GM21526 (cell line): ENCODE measurements around the gene SULT1C2.

Experiments used
- ATAC-seq: cut with Tn5 transposase; IDR thresholded peaks from one replicate; pipeline ENCODE4 v1.9.1; 2021; ENCODE audit warnings: moderate library complexity; ENCODE audit not compliant: unreplicated experiment, low FRiP score

SULT1C2 gene

DNA sequence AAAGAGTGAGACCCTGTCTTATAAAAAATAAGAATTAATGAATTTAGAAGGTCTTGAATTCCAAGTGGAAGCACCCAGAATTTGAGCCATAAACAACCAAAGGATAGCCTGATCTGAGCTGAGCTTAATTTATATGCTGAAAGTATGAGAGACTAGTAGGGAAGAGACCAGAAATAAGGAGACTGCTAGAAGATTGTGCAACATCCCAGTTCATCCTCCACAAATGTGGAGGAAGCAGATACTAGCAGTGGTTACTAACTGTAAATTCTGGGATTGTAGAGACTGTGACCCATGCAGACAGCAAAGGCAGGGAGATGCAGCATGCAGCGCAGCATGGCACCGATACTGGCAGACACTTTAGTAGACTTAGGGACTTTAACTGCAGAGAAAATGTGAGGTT lies 1.5 kb upstream of the SULT1C2 start:
- no peak for ATAC-seq

DNA sequence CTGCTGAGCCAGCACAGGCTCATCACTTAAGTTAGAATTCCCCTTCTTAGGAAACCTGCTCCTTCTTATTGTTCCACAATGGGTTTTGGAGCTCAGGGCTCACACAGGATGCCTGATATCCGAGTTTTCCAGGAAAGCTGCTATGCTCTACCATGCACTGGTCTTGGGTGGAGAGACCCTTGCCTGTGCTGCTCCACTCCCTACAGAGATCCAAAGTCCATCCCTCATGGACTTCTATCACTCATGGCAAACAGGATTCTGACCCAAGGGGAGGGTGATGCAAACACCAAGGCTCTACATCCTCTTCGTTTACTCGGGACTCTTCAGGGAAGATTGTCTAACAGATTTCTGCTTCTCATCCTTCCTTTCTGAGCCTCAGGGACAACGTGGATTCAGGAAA lies 5.2 kb downstream of the SULT1C2 start:
- ATAC-seq = no peak

GRCh38 chr2:108297436-108298141 lies 8.9 kb downstream of the SULT1C2 start:
- ATAC-seq = no peak

DNA sequence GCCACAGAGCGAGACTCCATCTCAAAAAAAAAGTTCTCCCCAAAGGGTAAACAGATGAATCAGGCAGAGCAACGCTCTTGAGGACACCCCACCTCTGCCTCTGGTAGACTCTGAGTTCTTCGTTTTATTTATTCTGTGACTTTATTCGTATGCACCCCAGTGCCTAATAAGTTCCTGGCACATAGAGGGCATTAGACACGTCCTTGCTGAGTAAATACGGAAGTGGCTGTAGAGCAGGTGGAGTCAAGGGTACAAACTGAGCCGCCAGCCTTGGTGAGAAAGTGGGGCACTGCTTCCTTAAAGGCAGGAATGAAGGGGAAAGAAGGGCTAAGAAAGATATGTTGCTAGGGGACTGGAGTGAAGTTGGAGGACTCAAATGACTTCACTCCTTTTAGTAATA lies 12.9 kb downstream of the SULT1C2 start:
- ATAC-seq = no peak

DNA sequence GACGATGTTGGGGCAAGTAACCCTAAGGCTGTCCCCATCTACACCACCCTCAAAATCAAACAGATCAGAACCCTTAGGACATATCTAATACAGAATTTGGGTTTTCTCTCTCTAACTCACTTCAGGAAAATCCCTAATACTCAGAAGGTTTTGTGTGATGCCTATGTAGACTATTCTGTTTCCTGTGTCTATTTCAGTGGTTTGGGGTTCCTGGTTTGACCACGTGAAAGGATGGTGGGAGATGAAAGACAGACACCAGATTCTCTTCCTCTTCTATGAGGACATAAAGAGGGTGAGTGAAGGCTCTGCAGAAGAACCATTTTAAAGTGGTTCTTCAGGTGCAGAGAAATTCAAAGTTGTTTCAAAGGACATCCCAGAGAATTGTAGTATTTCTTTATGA lies 16.3 kb downstream of the SULT1C2 start:
- peak; percentile 70 for ATAC-seq

DNA sequence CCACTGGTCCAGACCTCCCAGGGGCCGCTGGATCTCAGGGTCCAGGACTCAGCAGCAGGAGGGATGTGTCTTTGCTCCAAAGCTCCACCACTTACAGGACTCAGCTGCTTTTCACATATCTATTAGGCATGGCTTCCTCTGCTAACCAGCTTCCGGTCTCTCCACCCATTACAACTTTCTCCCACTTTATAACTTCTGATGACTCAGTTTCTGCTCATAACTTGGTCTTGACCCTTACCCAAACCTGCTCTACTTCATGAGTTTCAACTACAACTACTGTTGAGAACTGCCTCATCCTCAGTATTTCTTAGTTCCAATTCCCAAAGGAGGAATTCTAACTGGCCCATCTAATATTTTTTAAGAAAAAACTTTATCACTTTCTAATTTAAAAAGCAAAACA lies 17.2 kb downstream of the SULT1C2 start:
- ATAC-seq = no peak

GRCh38 chr2:108309903-108310302 lies 21.2 kb downstream of the SULT1C2 start:
- ATAC-seq = no peak

DNA sequence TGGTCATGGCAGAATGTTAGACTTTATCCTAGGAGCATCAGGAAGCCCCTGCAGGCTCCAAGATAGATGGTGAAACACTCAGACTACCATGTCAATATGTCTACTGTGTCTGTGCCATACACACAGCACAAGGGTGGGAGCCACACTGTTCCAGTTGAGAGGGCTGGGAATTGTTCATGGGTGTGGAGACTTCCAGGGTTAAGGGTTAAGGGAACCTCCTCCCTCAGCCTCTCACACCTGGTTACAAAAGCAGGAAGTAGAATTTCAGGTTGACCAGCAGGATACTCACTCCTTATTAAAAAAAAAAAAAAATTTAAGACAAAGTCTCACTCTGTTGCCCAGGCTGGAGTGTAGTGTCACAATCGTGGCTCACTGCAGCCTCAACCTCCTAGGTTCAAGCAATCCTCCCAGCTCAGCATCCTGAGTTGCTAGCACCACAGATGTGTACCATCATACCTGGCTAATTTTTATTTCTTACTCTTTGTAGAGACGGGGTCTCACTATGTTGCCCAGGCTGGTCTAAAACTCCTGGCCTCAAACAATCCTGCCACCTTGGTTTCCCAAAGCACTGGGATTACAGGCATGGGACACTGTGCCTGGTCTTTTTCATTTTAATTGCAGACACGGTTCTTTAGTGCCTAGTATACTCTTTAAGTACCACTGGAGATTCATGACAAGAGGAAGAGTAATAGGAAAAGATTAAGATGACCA lies 26.0 kb downstream of the SULT1C2 start:
- no peak for ATAC-seq

GRCh38 chr2:108315444-108315934 lies 26.8 kb downstream of the SULT1C2 start:
- ATAC-seq = no peak

- ATAC-seq = no peak
Observed at GRCh38 chr2:108316033-108316432, 27.3 kb downstream of the SULT1C2 start.

GRCh38 chr2:108316461-108317258 lies 28.0 kb downstream of the SULT1C2 start:
- ATAC-seq = no peak

DNA sequence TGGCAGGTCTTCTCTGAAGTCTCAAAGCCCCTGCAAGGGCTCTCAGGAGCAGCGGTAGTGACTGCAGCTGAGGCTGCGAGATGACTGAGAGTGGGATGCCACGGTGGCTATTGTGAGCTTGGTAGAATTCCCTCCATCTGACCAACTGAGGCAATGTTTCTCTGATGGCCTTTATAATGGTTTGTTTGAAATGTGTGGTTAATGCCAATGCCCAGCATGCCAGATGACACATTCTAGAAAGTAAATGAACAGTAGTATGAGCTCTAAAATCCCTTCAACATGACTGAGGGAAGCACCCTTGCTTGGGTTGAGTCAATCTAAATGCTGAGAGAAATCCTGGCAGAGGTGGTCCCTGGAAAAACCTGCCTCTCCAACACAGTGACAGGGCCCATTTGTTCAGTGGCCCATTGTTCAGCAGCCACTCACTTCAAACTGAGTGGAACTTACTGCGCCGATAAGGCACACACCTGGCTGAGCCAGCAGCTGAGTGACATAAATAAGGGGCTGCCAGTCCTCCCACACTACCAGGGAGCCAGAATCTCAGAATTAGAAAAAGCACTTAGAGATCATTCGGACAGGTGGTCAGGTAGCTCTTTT lies 31.7 kb downstream of the SULT1C2 start:
- ATAC-seq = no peak

DNA sequence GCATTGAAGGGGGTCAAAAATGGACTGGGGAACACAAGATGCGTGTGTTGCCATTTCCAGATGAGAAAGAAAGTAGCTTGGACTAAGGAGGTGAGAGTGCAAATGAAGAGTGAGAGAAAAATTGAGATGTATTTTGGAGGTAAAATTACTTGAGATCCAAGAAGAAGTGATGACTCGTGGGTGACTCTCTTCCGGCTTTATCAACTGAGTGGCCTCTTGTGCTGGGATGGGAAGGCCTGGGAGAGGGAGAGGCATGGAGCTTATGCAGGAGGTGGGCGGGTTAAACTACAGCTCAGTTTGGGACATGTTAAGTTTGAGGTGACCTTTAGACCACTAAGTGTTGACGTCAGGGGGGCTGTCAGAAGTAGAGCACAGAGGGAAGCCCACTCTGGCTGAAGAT lies 34.9 kb downstream of the SULT1C2 start:
- ATAC-seq = no peak

DNA sequence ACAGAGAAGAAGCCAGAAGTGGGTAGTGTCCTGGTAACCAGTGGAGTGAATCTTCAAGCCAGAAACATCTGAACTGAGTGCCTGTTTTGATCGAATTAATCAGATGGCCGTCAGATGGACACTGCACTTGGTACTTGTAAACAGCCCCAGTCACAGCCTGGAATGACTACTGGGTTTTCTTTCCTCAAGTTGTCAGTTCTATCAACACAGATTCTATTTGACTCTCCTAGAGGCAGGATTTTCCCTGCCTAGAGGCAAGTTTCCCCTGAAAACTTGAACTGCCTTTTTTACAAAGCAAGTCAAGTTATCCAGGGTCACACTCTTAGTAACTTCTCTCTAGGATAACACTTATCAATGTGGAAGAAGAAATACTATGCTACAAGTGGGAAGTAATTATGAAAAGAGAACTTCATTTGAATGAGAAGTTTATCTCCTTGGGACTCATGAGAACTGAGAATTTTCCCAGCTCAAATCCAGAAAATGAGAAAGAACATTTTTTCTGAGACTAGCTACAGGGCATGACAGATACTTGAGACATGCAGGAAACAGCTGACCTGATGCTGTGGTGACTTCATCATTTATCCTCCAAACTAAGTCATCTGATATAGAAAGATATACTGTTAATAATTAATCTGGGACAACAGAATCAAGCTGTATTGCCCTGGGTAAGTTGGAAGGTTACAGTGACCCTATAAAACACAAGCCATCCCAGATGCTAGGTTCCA lies 36.0 kb downstream of the SULT1C2 start:
- no peak for ATAC-seq

DNA sequence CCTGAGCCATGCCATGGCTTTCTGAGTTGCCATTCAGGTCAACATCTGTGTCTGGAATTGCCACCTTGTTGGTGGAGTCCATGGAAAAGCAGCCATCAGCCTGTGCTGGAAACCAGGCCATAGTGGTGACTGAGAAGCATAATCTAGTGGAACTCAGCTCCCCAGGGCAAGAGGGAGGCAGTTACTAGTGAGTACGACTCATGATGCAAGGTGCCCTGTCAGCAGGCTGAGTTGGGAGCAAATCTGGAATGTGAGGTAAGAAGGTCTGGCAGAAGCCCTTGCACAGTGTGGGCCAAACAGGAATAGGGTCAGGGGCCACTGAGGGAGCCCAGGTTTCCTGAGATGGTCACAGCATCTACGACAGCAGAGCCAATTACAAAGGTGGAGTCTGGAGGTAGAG lies 37.1 kb downstream of the SULT1C2 start:
- no peak for ATAC-seq

DNA sequence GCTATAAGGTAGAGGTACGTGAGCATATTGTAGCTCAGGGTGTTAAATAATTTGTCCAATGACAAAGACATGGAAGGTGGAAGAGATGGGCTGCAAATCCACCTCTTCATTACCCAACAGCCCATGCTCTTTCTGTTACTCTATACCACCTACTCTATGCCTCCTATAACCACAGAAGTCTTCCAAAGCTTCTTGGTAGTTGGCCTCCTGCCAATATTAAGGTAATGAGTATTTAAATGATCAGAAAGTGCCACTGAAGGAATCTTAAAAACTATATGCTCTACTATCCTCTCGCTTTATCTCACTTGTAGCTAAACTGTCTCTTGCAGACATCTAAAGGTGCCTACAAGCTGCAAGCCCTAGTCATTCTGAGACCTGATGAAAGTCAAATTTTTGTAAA lies 41.1 kb downstream of the SULT1C2 start:
- ATAC-seq = no peak

GRCh38 chr2:108330979-108331378 lies 42.3 kb downstream of the SULT1C2 start:
- ATAC-seq = no peak

DNA sequence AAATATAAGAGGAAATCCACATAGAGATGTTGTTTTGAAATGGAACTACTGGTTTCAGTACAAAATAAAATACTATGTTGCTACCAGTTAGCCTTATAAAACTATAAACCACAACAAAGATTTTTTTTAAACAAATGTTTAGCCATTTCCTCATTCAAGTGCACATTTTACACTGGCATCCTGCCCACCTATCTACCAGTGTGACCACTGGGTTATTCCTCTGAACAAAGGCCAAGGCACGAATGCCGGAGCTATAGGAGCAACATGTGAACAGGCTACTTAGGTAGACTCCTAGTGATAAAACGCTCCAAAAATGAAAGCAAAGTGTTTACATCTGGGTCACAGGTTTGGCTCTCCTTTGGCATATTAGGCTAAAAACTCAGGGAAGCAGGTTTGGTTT lies 57.3 kb downstream of the SULT1C2 start:
- no peak for ATAC-seq

DNA sequence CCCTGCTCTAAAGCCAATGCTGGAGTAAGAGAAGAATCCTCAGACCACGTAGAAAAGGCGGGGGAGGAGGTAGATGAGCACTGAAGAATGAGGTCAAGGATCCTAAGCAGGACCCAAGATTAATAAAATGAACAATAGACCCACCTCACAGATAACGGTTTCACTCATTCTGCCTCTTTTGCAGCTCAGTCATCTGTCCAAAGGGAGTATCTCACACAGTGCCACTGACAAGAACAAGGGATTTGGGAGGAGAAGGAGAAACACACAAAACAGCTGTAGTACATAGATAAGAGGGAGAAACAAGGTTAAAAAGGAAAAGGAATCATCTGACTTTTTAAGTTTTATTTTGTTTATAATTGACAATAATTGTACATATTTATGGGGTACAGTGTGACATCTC lies 58.1 kb downstream of the SULT1C2 start:
- no peak for ATAC-seq

DNA sequence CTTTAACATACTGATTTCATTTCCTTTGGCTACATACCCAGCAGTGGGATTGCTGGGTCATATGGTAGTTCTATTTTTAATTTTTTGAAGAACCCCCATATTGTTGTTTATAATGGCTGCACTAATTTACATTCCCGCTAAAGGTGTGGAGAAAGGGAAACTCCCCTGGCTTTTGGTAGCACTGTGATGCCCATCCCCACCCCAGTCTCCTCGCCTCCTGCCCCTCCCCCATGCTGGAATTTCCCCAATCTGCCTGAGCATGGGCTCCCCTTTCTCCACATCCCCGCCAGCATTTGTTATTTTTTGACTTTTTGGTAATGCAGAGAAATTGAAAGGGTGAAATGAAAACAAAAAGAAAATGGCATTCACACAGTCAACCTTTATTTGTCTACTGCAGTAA lies 59.1 kb downstream of the SULT1C2 start:
- no peak for ATAC-seq
